H9 (cell line): Measurements from ENCODE around the gene GSPT2. TPM values are rescaled to one million over a fixed set of nuclear protein-coding genes. Genes with fewer than 3 reads are reported as not detected.

Source experiments
- DNase-seq: peaks from one replicate; pipeline ENCODE4 v3.0.0-alpha.2; 2017
- H2AFZ ChIP-seq: one replicate; pipeline ENCODE4 v1.6.1; 2013; ENCODE audit warnings: mild to moderate bottlenecking, low read length, control low read depth, moderate library complexity
- H2AK5ac ChIP-seq: 2 replicates; pipeline ENCODE4 v1.6.1; 2013; ENCODE audit warnings: low read length, control low read depth, mixed read lengths; ENCODE audit not compliant: insufficient read length
- H2BK120ac ChIP-seq: one replicate; pipeline ENCODE4 v1.6.1; 2013; ENCODE audit warnings: low read depth, mild to moderate bottlenecking, low read length, control low read depth, inconsistent platforms; ENCODE audit not compliant: poor library complexity, severe bottlenecking
- H2BK12ac ChIP-seq: 2 replicates; pipeline ENCODE4 v1.6.1; 2013; ENCODE audit warnings: low read length, control low read depth, mixed read lengths, low read depth; ENCODE audit not compliant: insufficient read length
- H2BK15ac ChIP-seq: 2 replicates; pipeline ENCODE4 v1.6.1; 2013; ENCODE audit warnings: low read depth, low read length, control low read depth
- H2BK20ac ChIP-seq: one replicate; pipeline ENCODE4 v1.6.1; 2013; ENCODE audit warnings: low read depth, mild to moderate bottlenecking, low read length, control low read depth, inconsistent platforms; ENCODE audit not compliant: poor library complexity, severe bottlenecking
- H2BK5ac ChIP-seq: 2 replicates; pipeline ENCODE4 v1.6.1; 2013; ENCODE audit warnings: low read length, control low read depth, mixed read lengths; ENCODE audit not compliant: insufficient read length
- H3K14ac ChIP-seq: 2 replicates; pipeline ENCODE4 v1.6.1; 2013; ENCODE audit warnings: low read length, control low read depth; ENCODE audit not compliant: insufficient read depth
- H3K18ac ChIP-seq: 2 replicates; pipeline ENCODE4 v1.6.1; 2013; ENCODE audit warnings: low read depth, mild to moderate bottlenecking, mixed read lengths, low read length, control low read depth; ENCODE audit not compliant: insufficient read length
- H3K23ac ChIP-seq: 2 replicates; pipeline ENCODE4 v1.6.1; 2013; ENCODE audit warnings: low read length, control low read depth, mixed read lengths, low read depth; ENCODE audit not compliant: insufficient read length
- H3K23me2 ChIP-seq: 2 replicates; pipeline ENCODE4 v1.6.1; 2013; ENCODE audit warnings: low read depth, mild to moderate bottlenecking, mixed read lengths, low read length, control low read depth; ENCODE audit not compliant: insufficient read length, poor library complexity, severe bottlenecking
- H3K27ac ChIP-seq: 2 replicates; pipeline ENCODE4 v1.5.1; 2013; ENCODE audit warnings: low read length, control low read depth, mixed read lengths, low read depth; ENCODE audit not compliant: insufficient read length
- H3K27me3 ChIP-seq: 2 replicates; pipeline ENCODE4 v1.6.1; 2013; ENCODE audit warnings: low read length, control low read depth, inconsistent platforms; ENCODE audit not compliant: insufficient read depth
- H3K4ac ChIP-seq: 2 replicates; pipeline ENCODE4 v1.6.1; 2013; ENCODE audit warnings: low read depth, mild to moderate bottlenecking, control low read depth, inconsistent platforms, low read length, moderate library complexity
- H3K4me1 ChIP-seq: 2 replicates; pipeline ENCODE4 v1.6.1; 2013; ENCODE audit warnings: low read length, control low read depth, inconsistent platforms; ENCODE audit not compliant: insufficient read depth
- H3K4me2 ChIP-seq: 2 replicates; pipeline ENCODE4 v1.6.1; 2013; ENCODE audit warnings: low read length, control low read depth, mixed read lengths; ENCODE audit not compliant: insufficient read length, insufficient read depth
- H3K56ac ChIP-seq: 2 replicates; pipeline ENCODE4 v1.6.1; 2013; ENCODE audit warnings: low read depth, mild to moderate bottlenecking, mixed read lengths, low read length, control low read depth; ENCODE audit not compliant: insufficient read length
- H3K79me1 ChIP-seq: 2 replicates; pipeline ENCODE4 v1.6.1; 2013; ENCODE audit warnings: low read depth, mild to moderate bottlenecking, moderate library complexity, low read length, control low read depth, inconsistent platforms; ENCODE audit not compliant: insufficient read depth, poor library complexity, severe bottlenecking
- H3K79me2 ChIP-seq: 2 replicates; pipeline ENCODE4 v1.6.1; 2013; ENCODE audit warnings: low read length, control low read depth, inconsistent platforms; ENCODE audit not compliant: insufficient read depth
- H3K9ac ChIP-seq: 2 replicates; pipeline ENCODE4 v1.6.1; 2013; ENCODE audit warnings: low read length, control low read depth, mixed read lengths; ENCODE audit not compliant: insufficient read length; ENCODE audit errors: extremely low read depth
- H3K9me3 ChIP-seq: one replicate; pipeline ENCODE4 v1.6.1; 2013; ENCODE audit warnings: low read depth, low read length, inconsistent platforms; ENCODE audit not compliant: control insufficient read depth
- H3T11ph ChIP-seq: one replicate; pipeline ENCODE4 v1.6.1; 2013; ENCODE audit warnings: mild to moderate bottlenecking, low read length, control low read depth, inconsistent platforms
- H4K20me1 ChIP-seq: one replicate; pipeline ENCODE4 v1.6.1; 2013; ENCODE audit not compliant: control insufficient read depth, insufficient read length, insufficient read depth
- H4K5ac ChIP-seq: 2 replicates; pipeline ENCODE4 v1.6.1; 2013; ENCODE audit warnings: low read depth, mild to moderate bottlenecking, mixed read lengths, low read length, control low read depth; ENCODE audit not compliant: insufficient read length
- H4K8ac ChIP-seq: replicated peaks from 2 replicates; pipeline ENCODE4 v1.6.1; 2013; ENCODE audit warnings: low read length, control low read depth, mixed read lengths, low read depth; ENCODE audit not compliant: insufficient read length
- H4K91ac ChIP-seq: 2 replicates; pipeline ENCODE4 v1.6.1; 2013; ENCODE audit warnings: low read depth, mild to moderate bottlenecking, moderate library complexity, mixed read lengths, low read length, control low read depth; ENCODE audit not compliant: insufficient read length
- H3K27ac Mint-ChIP-seq, 3 experiments: 2 replicates in 2 of 3; 3 replicates in 1 of 3; pipeline ENCODE4 v1.8.0; 2020 to 2021; ENCODE audit warnings: mixed read lengths in 3 of 3, mild to moderate bottlenecking in 1 of 3, moderate library complexity in 1 of 3
- H3K27me3 Mint-ChIP-seq: 2 replicates; pipeline ENCODE4 v1.8.0; 2021; ENCODE audit warnings: low read depth, mild to moderate bottlenecking, moderate library complexity, mixed read lengths
- H3K36me3 Mint-ChIP-seq, 3 experiments: 2 replicates in 2 of 3; 3 replicates in 1 of 3; pipeline ENCODE4 v1.8.0; 2020 to 2021; ENCODE audit warnings: low read depth in 3 of 3, mixed read lengths in 3 of 3; ENCODE audit not compliant: insufficient read depth in 1 of 3
- H3K4me1 Mint-ChIP-seq, 2 experiments: 2 replicates each; pipeline ENCODE4 v1.8.0; 2020; ENCODE audit warnings: mixed read lengths in 2 of 2
- H3K4me3 Mint-ChIP-seq, 2 experiments: 2 replicates in 1 of 2; 3 replicates in 1 of 2; pipeline ENCODE4 v1.8.0; 2020 to 2021; ENCODE audit warnings: mild to moderate bottlenecking in 2 of 2, mixed read lengths in 2 of 2, moderate library complexity in 1 of 2
- H3K9me3 Mint-ChIP-seq, 2 experiments: 2 replicates in 1 of 2; 3 replicates in 1 of 2; pipeline ENCODE4 v1.8.0; 2020; ENCODE audit warnings: mild to moderate bottlenecking in 2 of 2, mixed read lengths in 2 of 2, moderate library complexity in 1 of 2
- WGBS: extraction: QIAGEN DNeasy Blood & Tissue Kit; methylation state at CpG from one replicate; pipeline ENCODE4 v1.1.7; 2013; ENCODE audit warnings: missing lambda C conversion rate, low lambda C conversion rate, mixed read lengths; ENCODE audit not compliant: insufficient read length; ENCODE audit errors: extremely low coverage; 5-methylcytosine and 5-hydroxymethylcytosine counted together
- total RNA-seq: library from RNA; stranded (reverse); gene quantifications from 2 replicates; pipeline ENCODE4 v1.2.1, GENCODE V29; 2021
- TF ChIP-seq, protein P1 (sequence below): fragments of 200-600 bp; sonication (generic); conservative IDR thresholded peaks from 3 replicates; pipeline ENCODE4 v1.8.0; 2021; ENCODE audit warnings: antibody characterized with exemption, mild to moderate bottlenecking

The GSPT2 gene
- total RNA-seq, 1 experiment from 2014 or later: 53.2 TPM

DNA sequence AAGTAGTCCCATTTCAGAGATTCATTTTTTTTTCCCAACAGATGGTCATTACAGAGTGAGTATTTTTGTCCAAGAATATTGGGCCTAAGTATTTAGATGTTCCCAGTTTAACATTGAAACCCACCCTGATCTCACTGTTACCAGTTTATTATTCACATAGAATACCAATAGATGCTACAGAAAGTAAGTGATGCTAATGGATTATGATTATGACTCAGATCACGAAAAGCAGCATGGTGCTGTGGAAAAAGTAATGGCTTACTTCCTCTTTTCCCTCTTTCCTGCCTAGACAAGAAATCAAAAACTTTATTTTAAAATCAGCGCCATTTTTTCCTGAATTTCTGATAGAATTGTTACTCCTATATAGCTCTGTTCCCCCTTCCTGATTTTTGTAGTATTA lies 51.9 kb downstream of the GSPT2 start:
- Mint-ChIP-seq H3K4me3 (no peak overlapping the region), H3K36me3 (peaks cover 0 to 2% (median 0%) of the 10 kb centered on the region in 3 experiments; a peak in 3 of 7 replicates)

More for the DNA sequence above, 51.9 kb downstream of the GSPT2 start:
- Histone ChIP-seq H2AK5ac (no peak overlapping the region), H4K8ac (no peak overlapping the region), H3K56ac (no peak overlapping the region), H3K27me3 (no peaks in the 10 kb centered on the region), H3K9ac (no peak overlapping the region), H3K18ac (no peak overlapping the region), H3K79me2 (no peaks in the 10 kb centered on the region), H4K20me1 (no peaks in the 10 kb centered on the region), H3K14ac (no peak overlapping the region), H2BK12ac (no peak overlapping the region), H3K27ac (no peak overlapping the region), H3K79me1 (no peaks in the 10 kb centered on the region), H3K4ac (no peak overlapping the region), H2BK15ac (no peak overlapping the region), H2BK120ac (no peak overlapping the region), H3K9me3 (no peaks in the 10 kb centered on the region), H3K4me1 (no peaks in the 10 kb centered on the region), H3K23ac (no peak overlapping the region), H4K5ac (no peak overlapping the region), H3K4me2 (no peak overlapping the region), H2BK5ac (no peak overlapping the region), H3K23me2 (no peaks in the 10 kb centered on the region), H2AFZ (no peak overlapping the region), H3T11ph (no peak overlapping the region), H2BK20ac (no peak overlapping the region), H4K91ac (no peak overlapping the region)
- no peak for DNase-seq
- Mint-ChIP-seq H3K27ac (no peak overlapping the region), H3K4me1 (no peaks in the 10 kb centered on the region), H3K27me3 (peaks cover 1% of the 10 kb centered on the region; the same call in 1 of the 2 replicates), H3K9me3 (peaks cover 60 to 64% of the 10 kb centered on the region in 2 experiments)
- WGBS: no CpG with 5 or more reads among the region's 2 CpGs
- TF ChIP-seq, protein P1, sequence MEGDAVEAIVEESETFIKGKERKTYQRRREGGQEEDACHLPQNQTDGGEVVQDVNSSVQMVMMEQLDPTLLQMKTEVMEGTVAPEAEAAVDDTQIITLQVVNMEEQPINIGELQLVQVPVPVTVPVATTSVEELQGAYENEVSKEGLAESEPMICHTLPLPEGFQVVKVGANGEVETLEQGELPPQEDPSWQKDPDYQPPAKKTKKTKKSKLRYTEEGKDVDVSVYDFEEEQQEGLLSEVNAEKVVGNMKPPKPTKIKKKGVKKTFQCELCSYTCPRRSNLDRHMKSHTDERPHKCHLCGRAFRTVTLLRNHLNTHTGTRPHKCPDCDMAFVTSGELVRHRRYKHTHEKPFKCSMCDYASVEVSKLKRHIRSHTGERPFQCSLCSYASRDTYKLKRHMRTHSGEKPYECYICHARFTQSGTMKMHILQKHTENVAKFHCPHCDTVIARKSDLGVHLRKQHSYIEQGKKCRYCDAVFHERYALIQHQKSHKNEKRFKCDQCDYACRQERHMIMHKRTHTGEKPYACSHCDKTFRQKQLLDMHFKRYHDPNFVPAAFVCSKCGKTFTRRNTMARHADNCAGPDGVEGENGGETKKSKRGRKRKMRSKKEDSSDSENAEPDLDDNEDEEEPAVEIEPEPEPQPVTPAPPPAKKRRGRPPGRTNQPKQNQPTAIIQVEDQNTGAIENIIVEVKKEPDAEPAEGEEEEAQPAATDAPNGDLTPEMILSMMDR: no peak

Other genes starting within 250 kb of the GSPT2 start
- gene NUDT11, start 246.8 kb upstream of the GSPT2 start, total RNA-seq: 23.6 and 25.7 TPM in 2 replicates
- gene CENPVL3, start 124.5 kb upstream of the GSPT2 start, total RNA-seq: 3.3 and 4.4 TPM in 2 replicates
- gene CENPVL2, start 60.6 kb upstream of the GSPT2 start, total RNA-seq: 2.8 TPM in 2 replicates
- 2.8 TPM in 2 replicates for gene CENPVL1, start 32.9 kb upstream of the GSPT2 start, total RNA-seq
- 163 and 169 TPM in 2 replicates for gene MAGED1, start 150.2 kb downstream of the GSPT2 start, total RNA-seq